ENCODE data around the gene HOXD11. TPM values are rescaled to one million over a fixed set of nuclear protein-coding genes. Genes with fewer than 3 reads are reported as not detected.

The HOXD11 gene
- total RNA-seq, 8 experiments from 2014 or later: 0.42 to 38.1 (median 0.52) TPM; not detected in 5

GRCh38 chr2:176130147-176130956 is 23.3 kb downstream of the HOXD11 start:
- WGBS, 10 experiments: 0 to 3% (median 0%) methylated on average over 1 to 5 of the region's 100 CpGs; no CpG with 5 or more reads in 6 of the 10 experiments
- peak overlapping the region; percentile 55 to 99 (median 80) for H3K4me3 ChIP-seq
- peak overlapping the region; percentile 94 to 100 for H3K27ac ChIP-seq
- peak; percentile 39 to 70 (median 64) for ATAC-seq (replicated peaks in 6 of 8)
- in situ Hi-C loops (cut with MboI; ENCODE audit: low pct_unique_long_range_greater_than_20kb in 2 of 9, low sequenced_read_pairs in 9 of 9, unreplicated experiment in 9 of 9): loop anchor here (10.0 to 25.0 kb wide), 9 partner anchors 332 to 1632 kb away; no protein-coding TSS in a partner anchor
- H3K4me1 ChIP-seq (replicated peaks in 1 of 2): peaks cover 36 to 40% of the 10 kb centered on the region in 2 donors

DNA sequence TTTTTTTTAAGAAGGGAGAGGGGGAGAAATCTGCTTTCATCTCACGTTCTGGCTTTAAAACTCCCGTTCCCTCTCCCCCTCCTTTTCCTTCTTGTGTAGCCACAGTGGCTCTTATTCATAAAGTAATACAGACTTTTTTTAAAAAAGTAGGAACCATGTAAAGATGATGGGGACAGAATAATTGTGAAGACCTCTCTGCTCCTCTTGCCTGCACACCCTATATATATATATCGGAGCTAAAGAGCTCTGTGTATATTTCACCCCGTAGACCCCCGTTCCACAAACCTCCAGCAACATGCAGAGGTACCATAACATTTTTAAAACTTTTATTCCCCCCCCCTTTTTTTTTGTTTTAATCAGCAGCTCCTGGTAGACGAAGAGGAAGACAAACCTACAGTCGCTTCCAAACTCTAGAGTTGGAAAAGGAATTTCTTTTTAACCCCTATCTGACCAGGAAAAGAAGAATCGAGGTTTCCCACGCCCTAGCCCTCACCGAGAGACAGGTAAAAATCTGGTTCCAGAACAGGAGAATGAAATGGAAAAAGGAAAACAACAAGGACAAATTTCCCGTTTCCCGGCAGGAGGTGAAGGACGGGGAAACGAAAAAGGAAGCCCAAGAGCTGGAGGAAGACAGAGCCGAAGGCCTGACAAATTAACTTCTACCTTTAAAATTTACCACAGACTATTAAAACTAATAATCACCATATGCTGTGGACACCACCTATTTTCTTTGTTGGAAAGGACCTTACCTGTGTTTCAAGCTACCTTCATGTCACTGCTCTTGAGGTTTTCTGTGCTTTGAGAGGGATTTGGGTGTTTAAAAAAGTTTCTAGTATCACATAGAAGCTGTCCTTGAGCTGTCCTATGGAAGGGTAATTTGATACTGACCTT is 24.1 kb downstream of the HOXD11 start:
- WGBS, 10 experiments: 2 to 59% (median 12%) methylated on average over 5 to 14 of the region's 15 CpGs; no CpG with 5 or more reads in 1 of the 10 experiments
- peak overlapping the region; percentile 55 to 99 (median 80) for H3K4me3 ChIP-seq
- in situ Hi-C loops (cut with MboI; ENCODE audit: low pct_unique_long_range_greater_than_20kb in 2 of 9, low sequenced_read_pairs in 9 of 9, unreplicated experiment in 9 of 9): loop anchor here (10.0 to 25.0 kb wide), 9 partner anchors 331 to 1631 kb away; no protein-coding TSS in a partner anchor

DNA sequence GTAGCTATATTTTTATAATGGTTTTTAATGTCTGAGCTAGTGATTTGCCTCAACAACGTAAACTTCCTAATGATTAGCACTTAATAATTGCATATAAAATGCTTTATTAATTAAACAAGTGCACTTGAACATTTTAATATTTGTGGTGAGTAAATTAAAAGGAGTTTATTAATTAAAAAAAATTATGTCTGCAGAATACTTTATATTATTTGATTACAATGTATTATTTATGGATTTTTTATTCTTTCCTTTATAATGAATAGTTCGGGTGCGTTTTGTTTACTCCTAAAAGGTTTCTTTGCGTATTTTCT is 24.7 kb downstream of the HOXD11 start:
- in situ Hi-C loops (cut with MboI; ENCODE audit: low pct_unique_long_range_greater_than_20kb in 2 of 9, low sequenced_read_pairs in 9 of 9, unreplicated experiment in 9 of 9): loop anchor here (10.0 to 25.0 kb wide), 9 partner anchors 330 to 1630 kb away; no protein-coding TSS in a partner anchor
- 0 to 95% (median 23%) methylated on average over 1 to 4 of the region's 4 CpGs; no CpG with 5 or more reads in 1 of the 10 experiments for WGBS, 10 experiments
- peak overlapping the region; percentile 55 to 99 (median 80) for H3K4me3 ChIP-seq
- H3K27ac ChIP-seq: peak overlapping the region; percentile 94 to 100
- peaks cover 38 to 44% of the 10 kb centered on the region in 2 donors for H3K4me1 ChIP-seq (replicated peaks in 1 of 2)
- no peak for ATAC-seq (replicated peaks in 6 of 8)

More for the DNA sequence above, 24.1 kb downstream of the HOXD11 start:
- peaks cover 39 to 44% of the 10 kb centered on the region in 2 donors for H3K4me1 ChIP-seq (replicated peaks in 1 of 2)
- peak overlapping the region; percentile 94 to 100 for H3K27ac ChIP-seq
- no peak for ATAC-seq (replicated peaks in 6 of 8)

GRCh38 chr2:176132205-176133171 is 25.4 kb downstream of the HOXD11 start:
- in situ Hi-C loops (cut with MboI; ENCODE audit: low pct_unique_long_range_greater_than_20kb in 2 of 9, low sequenced_read_pairs in 9 of 9, unreplicated experiment in 9 of 9): loop anchor here (10.0 to 25.0 kb wide), 9 partner anchors 330 to 1630 kb away; no protein-coding TSS in a partner anchor
- 0 to 96% (median 8%) methylated on average over 6 to 27 of the region's 33 CpGs for WGBS, 10 experiments
- Histone ChIP-seq H3K4me3 (peak overlapping the region; percentile 55 to 99 (median 80)), H3K4me1 (replicated peaks in 1 of 2) (peaks cover 32 to 41% of the 10 kb centered on the region in 2 donors), H3K27ac (peak overlapping the region; percentile 94 to 100)
- no peak for ATAC-seq (replicated peaks in 6 of 8)

GRCh38 chr2:176133389-176133788 is 26.3 kb downstream of the HOXD11 start:
- peaks cover 26 to 32% of the 10 kb centered on the region in 2 donors for H3K4me1 ChIP-seq (replicated peaks in 1 of 2)
- in situ Hi-C loops (cut with MboI; ENCODE audit: low pct_unique_long_range_greater_than_20kb in 2 of 9, low sequenced_read_pairs in 9 of 9, unreplicated experiment in 9 of 9): loop anchor here (10.0 to 25.0 kb wide), 9 partner anchors 329 to 1629 kb away; no protein-coding TSS in a partner anchor

DNA sequence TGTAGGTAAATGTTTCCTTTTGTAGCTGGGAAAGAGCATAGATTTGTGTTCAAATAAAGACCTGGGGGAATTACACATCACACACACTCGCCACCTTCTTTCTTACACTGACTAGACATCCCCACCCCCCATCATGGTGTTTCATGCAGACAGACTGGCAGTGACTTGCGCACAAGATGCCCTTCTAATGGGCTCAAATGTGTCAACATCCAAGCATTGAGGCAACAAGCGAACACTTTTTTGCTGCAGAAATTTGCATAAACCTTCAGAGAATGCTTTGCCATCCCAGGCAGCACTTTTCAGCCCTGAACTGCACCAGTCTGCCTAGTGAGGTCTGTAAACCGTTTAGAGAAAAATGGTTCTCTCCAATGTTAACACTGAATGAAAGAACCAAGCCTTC is 27.0 kb downstream of the HOXD11 start:
- WGBS, 10 experiments: 10 to 50% (median 33%) methylated on average over 2 to 4 of the region's 4 CpGs; no CpG with 5 or more reads in 4 of the 10 experiments

More at GRCh38 chr2:176133389-176133788, 26.3 kb downstream of the HOXD11 start:
- Histone ChIP-seq H3K4me3 (peak overlapping the region; percentile 55 to 99 (median 80)), H3K27ac (peak overlapping the region; percentile 94 to 100)
- ATAC-seq (replicated peaks in 6 of 8): no peak

DNA sequence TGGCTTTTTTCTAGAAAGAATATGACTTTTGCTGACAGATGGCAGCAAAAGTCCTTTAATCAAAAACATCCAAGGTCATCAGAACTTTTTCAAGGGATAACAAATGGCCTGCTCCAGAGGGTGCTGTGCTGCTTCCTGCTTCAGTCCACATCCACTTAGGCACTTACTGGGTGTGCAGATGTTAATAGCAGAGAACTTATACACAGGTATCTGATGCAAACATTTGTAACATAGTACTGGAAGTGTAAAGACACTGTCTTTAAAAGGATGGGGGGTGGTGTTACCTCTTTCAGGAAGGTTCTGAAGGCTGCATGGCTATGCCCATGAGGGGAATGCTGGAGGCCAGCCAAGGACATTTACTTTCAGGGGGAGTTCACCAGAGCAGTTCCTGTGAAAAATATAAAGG is 28.0 kb downstream of the HOXD11 start:
- in situ Hi-C loops (cut with MboI; ENCODE audit: low pct_unique_long_range_greater_than_20kb in 2 of 9, low sequenced_read_pairs in 9 of 9, unreplicated experiment in 9 of 9): loop anchor here (10.0 to 25.0 kb wide), 9 partner anchors 327 to 1627 kb away; no protein-coding TSS in a partner anchor
- peak overlapping the region; percentile 62 to 99 (median 97) for H3K4me3 ChIP-seq
- peak overlapping the region; percentile 98 to 100 for H3K27ac ChIP-seq
- peak in 4 of 8 experiments; percentile 6 to 29 (median 16) for ATAC-seq (replicated peaks in 6 of 8)
- peaks cover 26 to 42% of the 10 kb centered on the region in 2 donors for H3K4me1 ChIP-seq (replicated peaks in 1 of 2)

More for the DNA sequence above, 27.0 kb downstream of the HOXD11 start:
- Histone ChIP-seq H3K4me3 (peak overlapping the region; percentile 55 to 99 (median 80)), H3K27ac (peak overlapping the region; percentile 94 to 100), H3K4me1 (replicated peaks in 1 of 2) (peaks cover 26 to 32% of the 10 kb centered on the region in 2 donors)
- in situ Hi-C loops (cut with MboI; ENCODE audit: low pct_unique_long_range_greater_than_20kb in 2 of 9, low sequenced_read_pairs in 9 of 9, unreplicated experiment in 9 of 9): loop anchor here (10.0 to 25.0 kb wide), 9 partner anchors 328 to 1628 kb away; no protein-coding TSS in a partner anchor
- no peak for ATAC-seq (replicated peaks in 6 of 8)

DNA sequence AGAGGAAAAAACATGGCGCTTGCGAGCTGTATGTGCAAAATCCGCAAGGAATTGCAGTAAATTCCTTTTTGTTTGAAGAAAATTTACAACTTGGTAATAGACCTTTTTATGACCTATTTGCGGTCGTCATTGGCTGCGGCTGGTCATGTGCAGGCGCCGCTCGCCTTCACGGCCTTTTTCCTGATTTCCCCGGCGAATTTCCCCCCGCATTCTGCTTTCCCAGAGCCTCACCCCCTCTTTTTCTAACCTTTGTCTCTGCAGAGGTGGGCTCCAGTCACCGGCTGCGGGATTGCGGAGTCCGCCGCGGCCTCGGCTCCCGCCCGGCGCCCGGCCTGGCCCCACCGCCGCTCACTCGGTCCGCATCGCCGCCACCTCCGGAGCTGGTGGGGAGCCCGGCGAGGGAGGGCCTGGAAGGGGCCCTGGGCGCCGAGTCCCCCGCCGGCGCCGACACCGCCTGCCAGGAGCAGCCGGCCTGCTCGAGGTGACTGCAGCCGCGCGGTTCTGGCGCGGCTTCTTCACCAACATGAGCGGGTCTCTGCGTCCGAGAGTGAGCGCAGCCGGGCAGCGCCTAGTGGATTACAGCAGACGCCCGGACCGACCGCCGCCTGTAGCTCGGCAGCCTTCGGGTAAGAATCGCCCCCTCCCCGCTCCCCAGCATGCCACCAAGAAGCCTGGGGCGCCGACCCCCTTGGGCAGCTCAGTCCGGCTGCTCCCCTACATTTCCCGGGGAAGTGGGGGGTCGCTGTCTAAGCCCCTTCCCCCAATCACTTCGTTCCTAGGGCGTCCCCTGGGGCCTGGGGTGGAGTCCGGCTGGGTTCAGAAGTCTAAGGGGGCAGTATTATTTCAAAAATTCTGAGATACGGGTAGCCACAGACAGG is 29.5 kb downstream of the HOXD11 start:
- Histone ChIP-seq H3K4me3 (peak overlapping the region; percentile 62 to 99 (median 97)), H3K4me1 (replicated peaks in 1 of 2) (peaks cover 34 to 55% of the 10 kb centered on the region in 2 donors), H3K27ac (peak overlapping the region; percentile 98 to 100)
- in situ Hi-C loops (cut with MboI; ENCODE audit: low pct_unique_long_range_greater_than_20kb in 2 of 9, low sequenced_read_pairs in 9 of 9, unreplicated experiment in 9 of 9): loop anchor here (10.0 to 25.0 kb wide), 9 partner anchors 326 to 1626 kb away; no protein-coding TSS in a partner anchor
- peak; percentile 10 to 50 (median 22) for ATAC-seq (replicated peaks in 6 of 8)
- WGBS, 10 experiments: 0 to 3% (median 0%) methylated on average over 2 to 9 of the region's 71 CpGs; no CpG with 5 or more reads in 3 of the 10 experiments

- no peak for ATAC-seq (replicated peaks in 6 of 8)
- 0% methylated on average over 1 of the region's 2 CpGs; no CpG with 5 or more reads in 9 of the 10 experiments for WGBS, 10 experiments
Observed at GRCh38 chr2:176137252-176137580, 30.1 kb downstream of the HOXD11 start.

DNA sequence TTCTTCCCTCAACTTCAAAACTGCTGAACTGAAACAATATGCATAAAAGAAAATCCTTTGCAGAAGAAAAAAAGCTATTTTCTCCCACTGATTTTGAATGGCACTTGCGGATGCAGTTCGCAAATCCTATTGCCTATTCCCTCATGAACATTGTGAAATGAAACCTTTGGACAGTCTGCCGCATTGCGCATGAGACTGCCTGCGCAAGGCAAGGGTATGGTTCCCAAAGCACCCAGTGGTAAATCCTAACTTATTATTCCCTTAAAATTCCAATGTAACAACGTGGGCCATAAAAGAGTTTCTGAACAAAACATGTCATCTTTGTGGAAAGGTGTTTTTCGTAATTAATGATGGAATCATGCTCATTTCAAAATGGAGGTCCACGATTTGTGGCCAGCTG is 30.8 kb downstream of the HOXD11 start:
- 9 to 100% (median 32%) methylated on average over 1 to 8 of the region's 8 CpGs; no CpG with 5 or more reads in 1 of the 10 experiments for WGBS, 10 experiments
- Histone ChIP-seq H3K4me1 (replicated peaks in 1 of 2) (peaks cover 47 to 65% of the 10 kb centered on the region in 2 donors), H3K27ac (peak overlapping the region; percentile 98 to 100), H3K4me3 (peak overlapping the region; percentile 62 to 99 (median 97))
- no peak for ATAC-seq (replicated peaks in 6 of 8)
- in situ Hi-C loops (cut with MboI; ENCODE audit: low pct_unique_long_range_greater_than_20kb in 2 of 9, low sequenced_read_pairs in 9 of 9, unreplicated experiment in 9 of 9): loop anchor here (10.0 to 25.0 kb wide), 9 partner anchors 324 to 1624 kb away; no protein-coding TSS in a partner anchor

More at GRCh38 chr2:176137252-176137580, 30.1 kb downstream of the HOXD11 start:
- Histone ChIP-seq H3K27ac (peak overlapping the region; percentile 98 to 100), H3K4me3 (peak overlapping the region; percentile 62 to 99 (median 97)), H3K4me1 (replicated peaks in 1 of 2) (peaks cover 40 to 61% of the 10 kb centered on the region in 2 donors)
- in situ Hi-C loops (cut with MboI; ENCODE audit: low pct_unique_long_range_greater_than_20kb in 2 of 9, low sequenced_read_pairs in 9 of 9, unreplicated experiment in 9 of 9): loop anchor here (10.0 to 25.0 kb wide), 9 partner anchors 325 to 1625 kb away; no protein-coding TSS in a partner anchor

All from motor neuron (in vitro differentiated cells).